CD4-positive, CD25-positive, alpha-beta regulatory T cell (primary cell): ENCODE results near the gene HS3ST3B1. TPM values are rescaled to one million over a fixed set of nuclear protein-coding genes. Genes with fewer than 3 reads are reported as not detected.

Experiments
- ATAC-seq, 2 donors: fragments of 150-1000 bp; cut with Tn5 transposase; one replicate each; pipeline ENCODE4 v1.10.0; 2021; ENCODE audit warnings: low read depth in 2 of 2, moderate number of reproducible peaks in 2 of 2, moderate library complexity in 1 of 2
- DNase-seq, 3 donors: peaks; one replicate each; pipeline versions ENCODE4 v3.0.0 to v3.0.0-alpha.2; 2012 to 2022; ENCODE audit warnings: mixed read lengths in 1 of 3
- H3K27ac ChIP-seq: one replicate; pipeline ENCODE4 v1.7.0; 2013; ENCODE audit warnings: mild to moderate bottlenecking, low read length; ENCODE audit not compliant: insufficient read depth, poor library complexity, severe bottlenecking
- H3K27me3 ChIP-seq: one replicate; pipeline ENCODE4 v1.7.0; 2013; ENCODE audit warnings: low read length; ENCODE audit not compliant: control insufficient read depth, insufficient read depth
- H3K36me3 ChIP-seq: one replicate; pipeline ENCODE4 v1.7.0; 2013; ENCODE audit warnings: mild to moderate bottlenecking, low read length, moderate library complexity; ENCODE audit not compliant: control insufficient read depth, insufficient read depth
- H3K4me1 ChIP-seq: 2 replicates; pipeline ENCODE4 v1.7.0; 2013; ENCODE audit warnings: mild to moderate bottlenecking, low read length; ENCODE audit not compliant: insufficient read depth, control insufficient read depth, poor library complexity, severe bottlenecking
- H3K4me3 ChIP-seq: one replicate; pipeline ENCODE4 v1.7.0; 2013; ENCODE audit warnings: low read depth, mild to moderate bottlenecking, low read length, moderate library complexity
- H3K9me3 ChIP-seq, 2 experiments: 1 replicate in 1 of 2; 2 replicates in 1 of 2; pipeline ENCODE4 v1.7.0; 2013; ENCODE audit warnings: low read length in 2 of 2, mild to moderate bottlenecking in 1 of 2, moderate library complexity in 1 of 2; ENCODE audit not compliant: control insufficient read depth in 2 of 2
- H3K27ac Mint-ChIP-seq, 3 donors: one replicate each; pipeline ENCODE4 v1.8.0; 2020 to 2022; ENCODE audit warnings: mild to moderate bottlenecking in 3 of 3, mixed read lengths in 3 of 3, moderate library complexity in 2 of 3
- H3K27me3 Mint-ChIP-seq: one replicate; pipeline ENCODE4 v1.8.0; 2022; ENCODE audit warnings: mild to moderate bottlenecking, mixed read lengths
- H3K36me3 Mint-ChIP-seq: one replicate; pipeline ENCODE4 v1.8.0; 2020; ENCODE audit warnings: mixed read lengths
- H3K4me1 Mint-ChIP-seq, 4 donors: one replicate each; pipeline ENCODE4 v1.8.0; 2020 to 2022; ENCODE audit warnings: mixed read lengths in 4 of 4, mild to moderate bottlenecking in 1 of 4
- H3K4me3 Mint-ChIP-seq, 4 donors: one replicate each; pipeline ENCODE4 v1.8.0; 2020 to 2022; ENCODE audit warnings: mild to moderate bottlenecking in 4 of 4, mixed read lengths in 4 of 4, moderate library complexity in 3 of 4
- H3K9me3 Mint-ChIP-seq, 7 donors: one replicate each; pipeline ENCODE4 v1.8.0; 2020 to 2022; ENCODE audit warnings: mixed read lengths in 7 of 7, mild to moderate bottlenecking in 3 of 7, moderate library complexity in 2 of 7
- polyA plus RNA-seq, 4 donors: library from polyadenylated mRNA; unstranded; fragments of 300-500 nt; fragmentation: Illumina TruSeq; gene quantifications; one replicate each; pipeline ENCODE4 v1.2.3, GENCODE V29; 2021
- total RNA-seq: library from RNA; stranded (reverse); gene quantifications from one replicate; pipeline ENCODE4 v1.2.3, GENCODE V29; 2022

Gene HS3ST3B1
- total and polyA plus RNA-seq, 5 donors from 2014 or later = 22.7 to 47.8 (median 26.2) TPM

- Histone ChIP-seq H3K27me3 (no peaks in the 10 kb centered on the region), H3K4me3 (peak overlapping the region; percentile 86), H3K36me3 (peaks cover 3% of the 10 kb centered on the region), H3K9me3 (no peaks in the 10 kb centered on the region), H3K27ac (peak overlapping the region; percentile 84), H3K4me1 (peaks cover 73% of the 10 kb centered on the region)
- peak overlapping the region; percentile 81 to 95 (median 87) for H3K27ac Mint-ChIP-seq
- peak overlapping the region; percentile 87 to 99 (median 93) for H3K4me3 Mint-ChIP-seq
- DNase-seq = no peak
- peaks cover 23% of the 10 kb centered on the region for H3K36me3 Mint-ChIP-seq
- H3K9me3 Mint-ChIP-seq = peaks cover 0 to 5% (median 0%) of the 10 kb centered on the region in 7 donors
- peaks cover 16% of the 10 kb centered on the region for H3K27me3 Mint-ChIP-seq
- H3K4me1 Mint-ChIP-seq = peaks cover 20 to 65% (median 38%) of the 10 kb centered on the region in 4 donors
- no peak for ATAC-seq
Measured at GRCh38 chr17:14304222-14304772, 3.4 kb downstream of the HS3ST3B1 start.

DNA sequence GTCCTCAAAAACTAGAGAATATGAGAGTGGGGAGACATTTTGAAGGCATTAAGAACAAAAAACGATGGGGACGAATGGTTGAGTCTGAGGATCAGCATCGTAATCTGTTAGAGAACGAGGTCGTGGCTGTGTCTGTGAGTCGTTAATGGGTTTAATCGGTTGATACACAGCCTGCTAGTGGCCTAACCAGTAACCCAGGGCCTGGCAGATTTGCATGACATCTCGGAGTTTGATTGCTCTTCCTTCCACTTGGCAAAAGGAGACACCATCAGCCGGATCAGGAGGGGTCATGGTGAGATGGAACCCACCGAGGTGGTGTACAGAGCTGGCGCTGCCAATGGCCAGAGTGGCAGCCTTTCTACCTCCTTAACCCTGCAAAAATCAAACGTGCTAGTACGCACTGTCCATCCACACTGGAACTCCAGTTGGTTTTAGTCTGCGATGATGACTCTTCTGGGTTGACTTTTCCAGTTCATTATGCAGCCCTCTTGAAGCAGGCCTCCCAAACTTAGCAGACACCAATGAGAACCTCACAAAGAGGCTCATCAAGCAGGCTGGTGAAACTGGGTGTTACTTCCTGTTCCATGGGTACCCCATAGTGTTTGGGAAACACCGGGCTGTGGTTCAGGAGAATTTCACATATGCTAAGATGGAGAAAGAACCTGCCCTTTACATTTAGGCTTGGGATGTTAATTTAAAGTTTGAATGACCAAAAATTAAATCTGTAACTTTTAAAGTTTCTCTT is 4.1 kb downstream of the HS3ST3B1 start:
- peaks cover 11% of the 10 kb centered on the region for H3K27me3 Mint-ChIP-seq
- peaks cover 0 to 5% (median 0%) of the 10 kb centered on the region in 7 donors for H3K9me3 Mint-ChIP-seq
- peaks cover 20 to 65% (median 36%) of the 10 kb centered on the region in 4 donors for H3K4me1 Mint-ChIP-seq
- DNase-seq (peak in 1 of 3 donors; percentile 36), ATAC-seq (no peak)
- peak overlapping the region; percentile 87 to 99 (median 93) for H3K4me3 Mint-ChIP-seq
- peak overlapping the region; percentile 81 to 95 (median 87) for H3K27ac Mint-ChIP-seq
- peaks cover 23% of the 10 kb centered on the region for H3K36me3 Mint-ChIP-seq
- H3K27ac ChIP-seq = peak overlapping the region; percentile 84
- peak overlapping the region; percentile 86 for H3K4me3 ChIP-seq
- H3K36me3 ChIP-seq = peaks cover 3% of the 10 kb centered on the region
- H3K4me1 ChIP-seq = peaks cover 72% of the 10 kb centered on the region
- no peaks in the 10 kb centered on the region for H3K9me3 ChIP-seq
- H3K27me3 ChIP-seq = no peaks in the 10 kb centered on the region

- Histone ChIP-seq H3K27ac (peak overlapping the region; percentile 84), H3K9me3 (no peaks in the 10 kb centered on the region), H3K4me1 (peaks cover 75% of the 10 kb centered on the region), H3K27me3 (no peaks in the 10 kb centered on the region), H3K36me3 (peaks cover 11% of the 10 kb centered on the region), H3K4me3 (peak overlapping the region; percentile 86)
- Mint-ChIP-seq H3K27ac (peak overlapping the region; percentile 58 to 87 (median 71)), H3K4me3 (peak overlapping the region; percentile 87 to 99 (median 93)), H3K36me3 (peaks cover 29% of the 10 kb centered on the region), H3K27me3 (peaks cover 4% of the 10 kb centered on the region), H3K9me3 (peaks cover 0 to 3% (median 0%) of the 10 kb centered on the region in 7 donors), H3K4me1 (peaks cover 25 to 66% (median 44%) of the 10 kb centered on the region in 4 donors)
- ATAC-seq (no peak), DNase-seq (no peak)
Measured at GRCh38 chr17:14305785-14306496, 5.1 kb downstream of the HS3ST3B1 start.

DNA sequence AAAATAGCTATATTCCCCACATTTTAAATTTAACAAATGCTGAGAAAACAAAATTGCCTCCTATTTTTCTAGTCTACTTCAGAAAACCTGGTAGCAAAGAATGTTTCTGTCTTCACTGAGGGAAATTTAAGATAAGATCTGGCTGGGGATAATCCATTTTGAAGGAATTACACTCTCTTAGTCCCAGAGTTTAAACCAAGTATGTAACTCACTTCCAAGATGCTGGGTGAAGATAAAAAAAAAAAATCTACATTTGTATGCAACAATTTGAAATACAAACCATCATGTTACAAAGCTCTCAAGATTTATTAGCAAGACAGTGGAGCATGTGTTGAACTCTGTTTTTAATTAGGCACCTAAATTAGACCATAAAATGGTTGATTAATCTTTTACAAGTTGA is 5.7 kb downstream of the HS3ST3B1 start:
- H3K9me3 ChIP-seq = no peaks in the 10 kb centered on the region
- no peak for ATAC-seq
- H3K4me1 Mint-ChIP-seq = peaks cover 27 to 72% (median 50%) of the 10 kb centered on the region in 4 donors
- H3K36me3 ChIP-seq = peaks cover 16% of the 10 kb centered on the region
- peak overlapping the region; percentile 59 to 99 (median 93) for H3K4me3 Mint-ChIP-seq
- peak overlapping the region; percentile 29 to 62 (median 35) for H3K27ac Mint-ChIP-seq
- H3K27ac ChIP-seq = peak overlapping the region; percentile 84
- peaks cover 81% of the 10 kb centered on the region for H3K4me1 ChIP-seq
- H3K9me3 Mint-ChIP-seq = peaks cover 0 to 3% (median 0%) of the 10 kb centered on the region in 7 donors
- peak overlapping the region; percentile 86 for H3K4me3 ChIP-seq
- H3K36me3 Mint-ChIP-seq = peaks cover 29% of the 10 kb centered on the region
- H3K27me3 ChIP-seq = no peaks in the 10 kb centered on the region
- no peak for DNase-seq
- H3K27me3 Mint-ChIP-seq = peaks cover 4% of the 10 kb centered on the region

GRCh38 chr17:14307560-14308024 is 6.7 kb downstream of the HS3ST3B1 start:
- no peaks in the 10 kb centered on the region for H3K27me3 ChIP-seq
- Mint-ChIP-seq H3K27ac (peak overlapping the region in 2 of 3 donors; percentile 47 to 63), H3K36me3 (peaks cover 35% of the 10 kb centered on the region), H3K9me3 (peaks cover 0 to 3% (median 0%) of the 10 kb centered on the region in 7 donors), H3K27me3 (peaks cover 4% of the 10 kb centered on the region), H3K4me1 (peaks cover 31 to 82% (median 59%) of the 10 kb centered on the region in 4 donors), H3K4me3 (peak overlapping the region; percentile 72 to 91 (median 82))
- peak in 1 of 3 donors; percentile 47 for DNase-seq
- no peaks in the 10 kb centered on the region for H3K9me3 ChIP-seq
- no peak for ATAC-seq
- peaks cover 82% of the 10 kb centered on the region for H3K4me1 ChIP-seq
- H3K36me3 ChIP-seq = peaks cover 26% of the 10 kb centered on the region
- peak overlapping the region; percentile 86 for H3K4me3 ChIP-seq
- H3K27ac ChIP-seq = peak overlapping the region; percentile 47

GRCh38 chr17:14308636-14308964 is 7.7 kb downstream of the HS3ST3B1 start:
- Histone ChIP-seq H3K36me3 (peaks cover 34% of the 10 kb centered on the region), H3K4me1 (peaks cover 73% of the 10 kb centered on the region), H3K4me3 (peak overlapping the region; percentile 86), H3K27ac (peak overlapping the region; percentile 77), H3K9me3 (no peaks in the 10 kb centered on the region), H3K27me3 (no peaks in the 10 kb centered on the region)
- peak overlapping the region; percentile 60 to 82 (median 76) for H3K27ac Mint-ChIP-seq
- DNase-seq = no peak
- H3K9me3 Mint-ChIP-seq = peaks cover 0 to 2% (median 0%) of the 10 kb centered on the region in 7 donors
- H3K4me3 Mint-ChIP-seq = peak overlapping the region; percentile 85 to 91 (median 87)
- peaks cover 4% of the 10 kb centered on the region for H3K27me3 Mint-ChIP-seq
- ATAC-seq = no peak
- H3K4me1 Mint-ChIP-seq = peaks cover 31 to 87% (median 67%) of the 10 kb centered on the region in 4 donors
- H3K36me3 Mint-ChIP-seq = peaks cover 39% of the 10 kb centered on the region
